Testis (tissue), 2 donors: ENCODE results near the gene IPO11.

Experiments
- POLR2A ChIP-seq: fragments of 450-650 bp; IDR thresholded peaks from one replicate; pipeline ENCODE4 v1.6.1; 2017; ENCODE audit warnings: antibody characterized with exemption, mild to moderate bottlenecking, moderate library complexity
- TF ChIP-seq, protein P1 (sequence below), 3 experiments: fragments of 450-650 bp in 2 of 3; fragments of 200-600 bp in 1 of 3; sonication (generic) in 1 of 3; IDR thresholded peaks; one replicate each; pipeline ENCODE4 v1.5.1; 2016 to 2019; ENCODE audit warnings: antibody characterized with exemption in 3 of 3, mild to moderate bottlenecking in 2 of 3, moderate library complexity in 1 of 3

DNA sequence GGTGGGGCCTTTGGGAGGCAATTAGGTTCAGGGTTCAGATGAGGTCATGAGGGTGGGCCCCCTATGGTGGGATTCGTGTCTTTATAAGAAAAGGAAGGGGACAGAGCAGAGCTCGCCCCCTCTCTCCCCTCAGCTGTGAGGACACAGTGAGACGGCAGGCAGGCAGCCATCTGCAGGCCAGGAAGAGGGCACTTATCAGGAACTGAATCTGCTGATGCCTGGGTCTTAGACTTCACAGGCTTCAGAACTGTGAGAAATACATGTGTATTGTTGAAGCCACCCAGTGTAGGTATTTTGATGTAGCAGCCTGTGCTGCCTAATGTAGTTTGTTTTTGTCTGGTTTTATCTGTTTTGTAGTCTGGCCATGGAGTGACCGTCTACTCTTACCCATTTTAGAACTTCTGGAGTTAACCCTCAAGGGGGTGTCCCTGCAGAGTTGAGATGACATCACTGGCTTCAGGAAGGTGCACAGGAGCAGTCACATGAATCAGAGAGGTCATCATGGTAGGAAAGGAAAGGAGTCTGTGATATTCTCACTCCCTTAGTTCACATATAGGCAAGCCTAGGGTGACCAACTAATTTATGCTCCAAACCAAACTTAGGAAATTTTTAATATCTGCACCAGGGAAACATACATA lies 237.0 kb downstream of the IPO11 start:
- TF ChIP-seq, protein P1, sequence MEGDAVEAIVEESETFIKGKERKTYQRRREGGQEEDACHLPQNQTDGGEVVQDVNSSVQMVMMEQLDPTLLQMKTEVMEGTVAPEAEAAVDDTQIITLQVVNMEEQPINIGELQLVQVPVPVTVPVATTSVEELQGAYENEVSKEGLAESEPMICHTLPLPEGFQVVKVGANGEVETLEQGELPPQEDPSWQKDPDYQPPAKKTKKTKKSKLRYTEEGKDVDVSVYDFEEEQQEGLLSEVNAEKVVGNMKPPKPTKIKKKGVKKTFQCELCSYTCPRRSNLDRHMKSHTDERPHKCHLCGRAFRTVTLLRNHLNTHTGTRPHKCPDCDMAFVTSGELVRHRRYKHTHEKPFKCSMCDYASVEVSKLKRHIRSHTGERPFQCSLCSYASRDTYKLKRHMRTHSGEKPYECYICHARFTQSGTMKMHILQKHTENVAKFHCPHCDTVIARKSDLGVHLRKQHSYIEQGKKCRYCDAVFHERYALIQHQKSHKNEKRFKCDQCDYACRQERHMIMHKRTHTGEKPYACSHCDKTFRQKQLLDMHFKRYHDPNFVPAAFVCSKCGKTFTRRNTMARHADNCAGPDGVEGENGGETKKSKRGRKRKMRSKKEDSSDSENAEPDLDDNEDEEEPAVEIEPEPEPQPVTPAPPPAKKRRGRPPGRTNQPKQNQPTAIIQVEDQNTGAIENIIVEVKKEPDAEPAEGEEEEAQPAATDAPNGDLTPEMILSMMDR (IDR thresholded peaks at IDR 0.05), result no peak
- no peak for TF ChIP-seq POLR2A
